GM06990 (cell line): ENCODE results near the gene UNC13A.

Experiments used
- DNase-seq: peaks from one replicate; pipeline ENCODE4 v3.0.0-alpha.2; 2011; ENCODE audit not compliant: insufficient read length; ENCODE audit errors: extremely low read depth
- H3K27me3 ChIP-seq: replicated peaks from 2 replicates; pipeline ENCODE4 v1.6.0; 2011; ENCODE audit warnings: low read length; ENCODE audit not compliant: control insufficient read depth, insufficient read depth
- H3K36me3 ChIP-seq: 2 replicates; pipeline ENCODE4 v1.5.1; 2011; ENCODE audit warnings: low read length; ENCODE audit not compliant: control insufficient read depth, insufficient read depth
- H3K4me3 ChIP-seq: replicated peaks from 2 replicates; pipeline ENCODE4 v1.5.1; 2011; ENCODE audit warnings: low read depth, mild to moderate bottlenecking, control low read depth, low read length
- TF ChIP-seq, protein P1 (sequence below): IDR thresholded peaks from 2 replicates; pipeline ENCODE4 v1.5.1; 2011; ENCODE audit warnings: low read length, control low read depth, mild to moderate bottlenecking, inconsistent platforms; ENCODE audit not compliant: insufficient read depth, poor library complexity, severe bottlenecking

The UNC13A gene

DNA sequence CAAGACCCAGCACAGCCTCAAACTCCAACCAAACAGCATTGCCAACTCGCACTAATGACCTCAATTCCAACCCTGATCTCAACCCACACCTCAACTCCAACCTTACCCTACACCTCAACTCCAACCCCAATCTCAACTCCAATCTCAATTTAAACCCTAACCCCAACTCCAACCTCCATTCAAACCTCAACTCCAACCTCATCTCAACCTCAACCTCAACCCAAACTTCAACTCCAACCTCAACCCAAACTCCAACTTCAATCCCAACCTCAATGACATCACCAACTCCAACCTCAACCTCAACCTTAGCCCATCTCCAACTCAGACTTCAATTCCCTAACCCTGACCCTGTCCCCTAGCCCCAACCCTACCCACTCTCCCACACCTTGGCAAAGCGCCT is 58.4 kb downstream of the UNC13A start:
- no peaks in the 10 kb centered on the region for H3K27me3 ChIP-seq
- no peaks in the 10 kb centered on the region for H3K36me3 ChIP-seq
- TF ChIP-seq, protein P1, sequence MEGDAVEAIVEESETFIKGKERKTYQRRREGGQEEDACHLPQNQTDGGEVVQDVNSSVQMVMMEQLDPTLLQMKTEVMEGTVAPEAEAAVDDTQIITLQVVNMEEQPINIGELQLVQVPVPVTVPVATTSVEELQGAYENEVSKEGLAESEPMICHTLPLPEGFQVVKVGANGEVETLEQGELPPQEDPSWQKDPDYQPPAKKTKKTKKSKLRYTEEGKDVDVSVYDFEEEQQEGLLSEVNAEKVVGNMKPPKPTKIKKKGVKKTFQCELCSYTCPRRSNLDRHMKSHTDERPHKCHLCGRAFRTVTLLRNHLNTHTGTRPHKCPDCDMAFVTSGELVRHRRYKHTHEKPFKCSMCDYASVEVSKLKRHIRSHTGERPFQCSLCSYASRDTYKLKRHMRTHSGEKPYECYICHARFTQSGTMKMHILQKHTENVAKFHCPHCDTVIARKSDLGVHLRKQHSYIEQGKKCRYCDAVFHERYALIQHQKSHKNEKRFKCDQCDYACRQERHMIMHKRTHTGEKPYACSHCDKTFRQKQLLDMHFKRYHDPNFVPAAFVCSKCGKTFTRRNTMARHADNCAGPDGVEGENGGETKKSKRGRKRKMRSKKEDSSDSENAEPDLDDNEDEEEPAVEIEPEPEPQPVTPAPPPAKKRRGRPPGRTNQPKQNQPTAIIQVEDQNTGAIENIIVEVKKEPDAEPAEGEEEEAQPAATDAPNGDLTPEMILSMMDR = no peak
- no peak for DNase-seq
- H3K4me3 ChIP-seq = no peak overlapping the region

DNA sequence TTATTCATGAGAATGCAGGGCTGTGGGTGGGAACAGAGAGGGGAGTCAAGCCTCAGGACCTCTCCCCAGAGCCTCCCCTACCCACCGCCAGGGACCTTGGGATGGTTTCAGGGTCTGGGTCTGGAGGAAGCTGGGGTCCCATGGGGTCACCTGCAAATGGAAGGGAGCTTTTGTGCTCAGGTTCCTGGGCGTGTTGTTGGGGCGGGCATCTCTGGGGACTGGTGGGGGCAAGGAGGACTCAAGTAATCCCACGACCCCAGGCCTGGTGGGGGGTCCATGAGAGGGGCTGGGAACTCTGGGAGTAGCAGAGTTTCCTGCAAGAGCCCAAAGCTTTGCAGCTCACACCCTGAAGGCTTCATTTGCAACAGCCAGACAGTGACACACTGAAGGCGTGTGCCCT is 60.2 kb downstream of the UNC13A start:
- Histone ChIP-seq H3K27me3 (no peaks in the 10 kb centered on the region), H3K36me3 (no peaks in the 10 kb centered on the region), H3K4me3 (no peak overlapping the region)
- DNase-seq = no peak
- TF ChIP-seq, protein P1 = no peak

DNA sequence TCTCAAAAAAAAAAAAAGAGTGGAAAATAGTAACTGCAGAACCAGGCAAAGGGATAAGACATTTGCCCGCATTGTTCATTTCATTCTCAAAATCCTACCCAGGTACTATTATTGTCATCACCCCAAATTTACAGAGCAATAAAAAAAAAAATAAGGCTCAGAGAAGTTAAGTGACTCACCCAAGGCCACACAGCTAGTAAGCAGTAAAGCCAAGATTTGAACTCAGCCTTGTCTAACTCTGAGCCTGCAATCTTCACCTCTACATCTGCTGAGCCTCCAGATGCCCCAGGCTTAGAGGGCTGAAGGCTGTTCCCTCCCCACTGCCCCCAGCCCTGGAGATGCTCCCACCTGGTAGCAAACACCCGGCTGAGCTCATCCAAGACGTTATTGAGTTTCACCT is 61.0 kb downstream of the UNC13A start:
- Histone ChIP-seq H3K27me3 (no peaks in the 10 kb centered on the region), H3K36me3 (no peaks in the 10 kb centered on the region), H3K4me3 (no peak overlapping the region)
- DNase-seq = no peak
- TF ChIP-seq, protein P1 = no peak

DNA sequence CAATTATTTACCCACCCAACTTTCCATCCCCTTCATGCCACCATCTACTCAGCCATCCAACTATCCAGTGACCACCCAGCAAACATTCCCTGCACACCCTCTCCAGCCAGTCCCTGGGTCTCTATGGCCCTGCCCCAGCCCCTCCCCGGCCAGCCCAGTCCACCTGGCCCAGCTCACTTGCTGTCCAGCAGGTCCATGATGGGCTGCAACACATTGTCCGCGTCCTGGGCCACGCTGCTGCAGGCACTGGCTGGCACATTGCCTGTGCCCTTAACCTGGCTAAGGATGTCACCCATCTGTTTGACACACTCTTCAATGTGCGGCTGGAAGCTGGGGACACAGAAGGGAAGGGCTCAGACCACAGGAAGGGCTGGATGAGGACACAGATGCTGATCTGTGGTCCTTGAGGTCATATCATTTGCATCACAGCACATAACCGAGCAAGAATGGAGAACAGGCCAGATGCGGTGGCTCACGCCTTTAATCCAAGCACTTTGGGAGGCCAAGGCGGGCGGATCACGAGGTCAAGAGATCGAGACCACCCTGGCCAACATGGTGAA is 61.6 kb downstream of the UNC13A start:
- TF ChIP-seq, protein P1 = no peak
- no peaks in the 10 kb centered on the region for H3K27me3 ChIP-seq
- DNase-seq = no peak
- no peak overlapping the region for H3K4me3 ChIP-seq
- no peaks in the 10 kb centered on the region for H3K36me3 ChIP-seq

DNA sequence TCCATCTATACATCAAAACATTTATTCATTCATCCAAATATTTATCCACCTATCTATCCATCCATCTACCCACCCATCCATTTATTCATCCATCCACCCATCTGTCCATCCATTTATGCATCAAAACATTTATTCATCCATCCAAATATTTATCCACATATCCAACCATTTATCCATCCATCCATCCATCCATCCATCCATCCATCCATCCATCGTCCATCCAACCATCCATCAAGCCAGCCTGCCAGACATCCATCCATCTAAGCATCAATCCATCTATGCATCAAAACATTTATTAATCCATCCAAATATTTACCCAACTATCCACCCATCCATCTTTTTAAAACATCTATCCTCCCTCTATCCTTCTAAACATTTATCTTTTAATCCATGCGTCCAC is 62.2 kb downstream of the UNC13A start:
- H3K27me3 ChIP-seq = no peaks in the 10 kb centered on the region
- no peaks in the 10 kb centered on the region for H3K36me3 ChIP-seq
- DNase-seq = no peak
- TF ChIP-seq, protein P1 = no peak
- H3K4me3 ChIP-seq = no peak overlapping the region

DNA sequence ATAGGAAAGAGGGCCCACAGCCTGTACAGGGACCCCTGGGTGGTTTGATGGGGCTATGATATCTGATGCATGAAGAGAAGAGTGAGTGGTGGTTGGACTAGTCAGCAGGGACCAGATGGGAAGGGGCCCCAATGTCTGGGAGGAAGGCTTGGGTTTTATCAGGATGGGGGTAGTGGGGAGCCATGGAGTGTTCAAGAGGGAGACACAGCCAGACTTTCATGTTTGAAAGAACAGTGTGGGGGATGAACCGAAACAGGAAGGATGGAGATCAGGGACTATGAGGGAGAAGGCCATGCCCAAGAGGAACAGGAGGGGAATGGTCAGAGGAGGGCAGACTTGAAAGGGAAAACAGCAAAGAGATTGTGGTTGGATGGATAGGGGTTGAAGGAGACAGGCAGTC is 63.1 kb downstream of the UNC13A start:
- TF ChIP-seq, protein P1 = no peak
- DNase-seq = no peak
- Histone ChIP-seq H3K36me3 (no peaks in the 10 kb centered on the region), H3K4me3 (no peak overlapping the region), H3K27me3 (no peaks in the 10 kb centered on the region)
